HG03095 (cell line): ENCODE results near the gene SEMA3A.
"Not testable (repeated sequence)": the region's sequence is repeated elsewhere in the genome, so short reads cannot be mapped to it uniquely, and the experiment has no call there.

ENCODE experiments used
- ATAC-seq: cut with Tn5 transposase; IDR thresholded peaks from one replicate; pipeline ENCODE4 v1.9.1; 2021; ENCODE audit warnings: moderate library complexity; ENCODE audit not compliant: unreplicated experiment

The SEMA3A gene

GRCh38 chr7:84069999-84070500 is 124.5 kb downstream of the SEMA3A start:
- no peak for ATAC-seq

DNA sequence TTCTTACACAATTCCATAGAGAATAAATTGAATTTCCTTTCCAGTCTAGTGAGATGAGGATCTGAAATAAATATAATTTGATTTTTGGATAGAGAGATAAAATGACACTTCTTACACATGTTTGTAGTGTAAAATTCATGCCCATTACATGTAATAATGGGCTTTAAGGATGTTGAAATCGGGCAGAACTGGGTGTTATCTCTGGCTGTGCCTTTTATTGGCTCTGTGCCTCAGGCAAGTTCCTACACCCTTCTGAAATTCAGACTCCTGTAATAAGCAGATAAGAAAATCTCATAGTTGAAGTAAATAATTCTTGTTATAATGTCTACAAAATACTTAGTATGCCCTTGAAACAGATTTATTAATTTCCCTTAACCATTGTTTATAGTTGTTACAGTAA is 125.6 kb downstream of the SEMA3A start:
- no peak for ATAC-seq

GRCh38 chr7:84062489-84062901 is 132.1 kb downstream of the SEMA3A start:
- not testable (repeated sequence) for ATAC-seq

DNA sequence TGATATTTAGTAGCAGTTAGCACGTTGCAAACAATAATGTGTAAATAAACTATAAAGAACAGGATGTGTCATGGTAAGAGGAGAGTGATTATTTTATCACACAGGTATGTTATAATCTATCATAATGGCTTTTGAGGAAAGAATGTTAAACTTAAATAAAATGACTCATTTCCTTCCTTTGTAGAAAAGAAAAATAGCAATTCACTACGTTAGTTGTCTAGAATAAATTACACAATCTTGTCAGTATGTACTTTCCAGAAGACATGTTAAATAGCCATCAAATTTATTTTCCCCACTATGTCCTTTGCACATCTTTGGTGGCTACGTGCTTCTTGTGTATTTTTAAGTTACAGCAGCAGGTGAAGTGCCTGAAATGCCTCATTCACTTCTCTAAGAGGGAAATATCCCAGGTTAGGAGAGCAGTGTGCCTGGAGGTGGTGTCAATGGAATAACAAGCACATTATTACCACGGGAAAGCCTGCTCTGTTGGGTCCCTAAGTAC is 133.8 kb downstream of the SEMA3A start:
- no peak for ATAC-seq

DNA sequence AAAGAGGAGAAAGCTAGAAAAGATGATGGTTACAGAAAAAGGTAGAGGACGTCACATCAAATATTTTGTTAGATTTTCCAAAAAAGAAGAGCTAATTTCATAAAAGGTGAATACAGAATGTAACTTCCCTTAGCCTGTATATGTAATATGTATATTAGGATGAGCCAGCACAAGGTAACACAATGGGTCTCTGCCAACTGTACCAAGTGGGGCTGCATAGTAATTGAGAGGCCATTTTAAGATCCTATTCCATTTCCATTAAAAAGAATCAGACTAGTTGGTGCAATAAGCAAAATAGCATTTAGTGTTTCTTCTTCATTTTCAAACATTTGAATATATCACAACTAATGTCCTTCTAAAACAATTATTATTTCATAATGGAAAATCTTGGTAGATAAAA is 134.6 kb downstream of the SEMA3A start:
- ATAC-seq: no peak

- ATAC-seq: no peak
Measured at GRCh38 chr7:84058311-84059076, 136.1 kb downstream of the SEMA3A start.

DNA sequence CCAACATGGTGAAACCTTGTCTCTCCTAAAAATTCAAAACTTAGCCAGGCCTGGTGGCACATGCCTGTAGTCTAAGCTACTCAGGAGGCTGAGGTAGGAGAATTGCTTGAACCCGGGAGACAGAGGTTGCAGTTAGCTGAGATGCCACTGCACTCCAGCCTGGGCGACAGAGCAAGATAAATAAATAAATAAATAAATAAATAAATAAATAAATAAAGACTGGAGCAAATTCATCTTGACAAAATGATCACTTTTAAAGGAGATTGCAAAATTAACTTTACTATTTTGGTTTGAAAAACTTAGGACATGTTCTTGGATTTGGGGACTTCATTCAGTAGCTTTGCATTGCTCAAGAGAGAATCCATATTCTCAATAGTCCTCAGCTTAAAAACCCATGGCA is 137.0 kb downstream of the SEMA3A start:
- ATAC-seq: no peak

DNA sequence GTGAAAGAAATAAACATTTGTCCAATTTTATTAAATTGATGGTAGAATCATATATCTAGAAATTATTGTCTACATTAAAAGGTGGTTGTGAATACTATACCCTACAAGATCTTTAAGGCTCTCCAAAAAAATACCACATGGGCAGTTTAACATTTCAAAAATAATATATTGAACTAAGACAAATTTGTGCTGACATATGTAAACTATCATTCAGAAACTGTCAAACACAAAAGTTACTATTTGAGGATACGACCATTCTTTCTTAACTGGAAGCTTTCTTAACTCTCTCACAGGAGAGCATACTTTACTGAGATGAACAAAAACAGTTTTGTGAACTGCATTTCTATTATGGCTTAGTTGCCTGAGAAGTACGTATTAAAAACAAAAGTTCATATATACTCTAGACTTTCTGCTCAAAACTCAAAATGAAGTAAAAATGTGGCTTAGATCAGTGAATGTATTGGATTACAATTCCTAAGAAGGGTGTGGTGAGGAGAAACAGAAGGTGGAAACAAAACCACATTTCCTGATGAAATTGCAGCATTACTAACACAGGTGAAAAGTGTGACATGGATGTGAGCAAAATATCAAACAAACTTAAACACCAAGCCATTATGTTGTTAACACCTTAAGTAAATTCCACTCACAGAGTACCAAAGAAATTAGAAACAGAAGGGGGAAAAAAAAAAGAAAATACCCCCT is 138.5 kb downstream of the SEMA3A start:
- ATAC-seq: no peak

- ATAC-seq: not testable (repeated sequence)
Measured at GRCh38 chr7:84055199-84055598, 139.4 kb downstream of the SEMA3A start.

DNA sequence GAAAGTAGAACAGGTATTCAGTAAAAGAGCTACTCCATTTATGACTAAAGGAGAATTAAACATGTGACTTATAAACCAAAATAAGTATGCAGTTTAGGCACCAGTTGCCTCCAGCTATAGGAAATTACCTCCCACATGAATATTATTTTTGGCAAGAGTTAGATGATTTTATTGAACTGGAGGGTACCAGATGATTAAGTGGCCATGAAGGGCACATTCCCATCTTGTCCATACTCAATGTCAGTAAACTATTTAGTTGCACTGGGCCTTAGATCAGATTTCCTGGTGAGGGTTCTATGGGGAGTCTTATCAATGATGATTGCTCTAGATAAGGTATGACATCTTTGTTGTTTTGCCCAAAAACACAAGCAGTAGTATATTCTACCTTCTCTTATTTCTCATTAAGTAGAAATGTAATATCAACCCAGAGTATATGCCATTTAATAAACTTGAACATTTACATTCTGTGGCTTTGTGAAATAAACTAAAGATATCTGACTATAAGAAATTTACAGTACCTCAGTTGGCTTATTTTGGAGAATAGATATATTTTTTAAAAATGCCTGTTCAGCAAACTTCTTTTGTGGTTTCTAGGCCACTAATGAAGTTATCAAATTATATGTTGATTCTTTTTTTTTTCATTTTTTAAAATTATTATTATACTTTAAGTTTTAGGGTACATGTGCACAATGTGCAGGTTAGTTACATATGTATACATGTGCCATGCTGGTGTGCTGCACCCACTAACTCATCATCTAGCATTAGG is 145.3 kb downstream of the SEMA3A start:
- no peak for ATAC-seq

- ATAC-seq: no peak
Measured at GRCh38 chr7:84047085-84047484, 147.5 kb downstream of the SEMA3A start.

DNA sequence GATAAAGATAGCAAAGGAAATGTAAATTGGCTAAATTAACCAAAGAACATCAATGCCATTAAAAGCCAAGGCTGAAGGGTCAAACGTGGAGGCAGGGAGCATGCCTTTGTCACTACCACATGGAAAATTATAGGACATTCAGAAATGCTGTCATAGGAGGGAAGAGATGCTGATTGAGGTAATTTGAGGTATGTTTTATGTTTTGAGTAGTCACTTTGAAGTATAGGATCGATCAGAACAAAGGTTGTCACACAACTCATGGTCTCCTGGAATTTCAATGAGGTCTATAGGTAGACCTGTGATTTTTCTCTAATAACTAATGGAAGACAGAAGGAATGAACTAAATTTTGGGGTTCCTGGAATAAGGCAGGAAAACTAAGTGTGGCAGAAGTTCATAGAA is 149.8 kb downstream of the SEMA3A start:
- ATAC-seq: no peak

DNA sequence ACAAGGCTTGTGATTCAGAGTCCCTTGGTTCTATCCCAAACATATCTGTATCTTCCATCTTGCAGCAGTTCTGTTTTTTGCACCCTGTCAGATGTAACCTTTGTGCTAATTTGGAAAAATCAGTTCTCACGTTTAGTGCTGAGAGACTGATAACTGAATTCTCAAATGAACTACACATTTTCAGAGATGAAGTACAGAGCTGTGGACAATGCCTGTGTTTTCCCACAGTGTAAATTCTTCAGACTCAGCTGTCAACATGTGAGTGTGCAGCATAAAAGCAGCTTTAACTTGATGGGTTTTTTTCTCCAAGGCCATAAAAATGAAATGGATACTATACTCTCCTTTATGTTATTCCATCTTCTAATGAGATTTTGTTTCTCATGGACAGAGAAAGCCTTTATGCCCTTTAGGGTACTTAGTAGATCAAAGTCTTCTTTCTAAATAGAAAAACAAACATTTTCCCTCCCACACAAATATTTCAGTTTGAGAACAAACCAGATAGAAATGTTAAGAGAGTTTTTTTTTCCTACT is 150.9 kb downstream of the SEMA3A start:
- no peak for ATAC-seq

- ATAC-seq: no peak
Measured at GRCh38 chr7:84042110-84042539, 152.5 kb downstream of the SEMA3A start.

- no peak for ATAC-seq
Measured at GRCh38 chr7:84041649-84042048, 152.9 kb downstream of the SEMA3A start.

DNA sequence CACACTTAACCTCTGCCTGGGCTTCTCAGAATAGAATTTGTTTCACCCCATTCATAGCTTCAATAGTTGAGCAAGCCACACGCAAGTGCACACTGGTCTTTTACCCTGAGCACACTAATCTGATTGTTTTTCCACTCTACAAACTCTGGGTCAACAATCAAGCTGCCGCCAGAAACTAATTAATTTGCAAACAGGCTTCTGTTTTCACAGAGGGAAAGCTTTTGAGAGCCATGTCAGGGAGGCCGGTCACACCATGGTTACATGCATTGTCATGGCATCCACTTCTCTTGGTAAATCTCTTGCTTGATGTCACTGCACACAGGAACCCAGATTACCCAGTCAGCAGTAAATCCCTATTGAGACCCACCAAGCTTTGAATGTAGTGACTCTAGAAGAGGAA is 154.2 kb downstream of the SEMA3A start:
- no peak for ATAC-seq

- no peak for ATAC-seq
Measured at GRCh38 chr7:84039432-84039831, 155.2 kb downstream of the SEMA3A start.

DNA sequence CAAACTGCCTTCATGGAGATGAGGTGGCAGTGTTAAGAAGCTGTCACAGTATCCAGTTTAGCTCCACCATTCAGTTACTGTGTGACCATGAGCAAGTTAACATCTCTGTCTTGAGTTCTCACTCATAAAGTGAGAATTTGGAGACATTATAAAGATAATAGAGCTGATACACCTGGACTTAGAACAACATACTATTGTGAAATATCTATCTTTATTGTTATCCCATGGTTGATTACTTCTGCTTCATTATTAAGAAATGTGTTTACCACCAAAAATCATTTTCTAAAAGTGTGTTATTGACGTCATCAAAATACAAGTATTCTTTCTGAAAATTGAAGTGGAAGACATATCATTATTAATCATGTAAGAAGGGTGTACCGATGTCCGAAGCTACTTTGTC is 166.9 kb downstream of the SEMA3A start:
- ATAC-seq: no peak

GRCh38 chr7:84025332-84025927 is 169.2 kb downstream of the SEMA3A start:
- ATAC-seq: no peak

DNA sequence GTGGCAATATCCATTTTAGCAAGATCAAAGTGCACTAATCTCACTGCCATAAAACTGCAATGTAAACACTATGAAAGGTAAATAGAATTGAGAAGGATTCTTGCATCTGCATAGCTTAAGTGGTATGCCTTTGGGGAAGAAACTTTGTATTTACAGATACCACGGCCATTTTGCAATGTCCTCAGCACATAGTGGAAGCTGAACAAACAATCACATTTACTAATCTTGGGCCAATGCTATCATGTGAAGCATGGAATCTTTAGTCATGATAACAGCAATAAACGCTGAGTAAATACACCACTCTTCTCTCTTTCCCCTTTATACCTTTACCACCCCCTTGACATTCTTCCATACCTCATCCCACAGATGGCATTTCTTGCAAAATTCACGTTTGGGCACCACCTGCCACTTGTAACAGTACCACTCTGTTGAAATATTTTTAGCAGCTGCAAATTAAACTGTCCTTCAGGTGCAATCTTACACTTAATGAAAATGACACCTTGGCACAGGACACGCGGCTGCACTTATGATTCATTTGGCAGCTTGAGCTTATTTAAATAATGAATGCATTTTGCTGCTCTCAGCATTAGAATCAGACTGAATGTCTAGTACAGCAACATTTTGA is 171.8 kb downstream of the SEMA3A start:
- no peak for ATAC-seq
